Activated T-helper 17 cell treated with anti-CD3 and anti-CD28 coated beads, Interleukin-2, amount 50 U/mL, for 72 hours (primary cell): ENCODE results near the gene PRICKLE1. TPM values are rescaled to one million over a fixed set of nuclear protein-coding genes. Genes with fewer than 3 reads are reported as not detected.
A peak's percentile ranks its signal among the peaks of the same experiment; 100 is the strongest.

Source experiments
- ATAC-seq: fragments of 150-1000 bp; cut with Tn5 transposase; replicated peaks from 2 replicates; pipeline ENCODE4 v1.10.0; 2021; ENCODE audit warnings: mild to moderate bottlenecking, moderate library complexity
- H3K27ac Mint-ChIP-seq: one replicate; pipeline ENCODE4 v1.8.0; 2022; ENCODE audit warnings: mixed read lengths
- H3K27me3 Mint-ChIP-seq: one replicate; pipeline ENCODE4 v1.8.0; 2022; ENCODE audit warnings: mixed read lengths
- H3K36me3 Mint-ChIP-seq: one replicate; pipeline ENCODE4 v1.8.0; 2022; ENCODE audit warnings: low read depth, mild to moderate bottlenecking, mixed read lengths
- H3K4me1 Mint-ChIP-seq: one replicate; pipeline ENCODE4 v1.8.0; 2022; ENCODE audit warnings: mixed read lengths
- H3K4me3 Mint-ChIP-seq: one replicate; pipeline ENCODE4 v1.8.0; 2022; ENCODE audit warnings: mild to moderate bottlenecking, mixed read lengths
- H3K9me3 Mint-ChIP-seq: one replicate; pipeline ENCODE4 v1.8.0; 2022; ENCODE audit warnings: mixed read lengths
- total RNA-seq, 2 donors: library from RNA; stranded (reverse); gene quantifications; one replicate each; pipeline ENCODE4 v1.2.3, GENCODE V29; 2022

The PRICKLE1 gene
- total RNA-seq, 2 donors from 2014 or later = not detected

- Mint-ChIP-seq H3K27me3 (peaks cover 14% of the 10 kb centered on the region), H3K27ac (no peak overlapping the region), H3K4me1 (no peaks in the 10 kb centered on the region), H3K36me3 (no peaks in the 10 kb centered on the region), H3K9me3 (peaks cover 6% of the 10 kb centered on the region), H3K4me3 (no peak overlapping the region)
- ATAC-seq = no peak
These were observed 18.1 kb upstream of the PRICKLE1 start for GRCh38 chr12:42607584-42608058.

DNA sequence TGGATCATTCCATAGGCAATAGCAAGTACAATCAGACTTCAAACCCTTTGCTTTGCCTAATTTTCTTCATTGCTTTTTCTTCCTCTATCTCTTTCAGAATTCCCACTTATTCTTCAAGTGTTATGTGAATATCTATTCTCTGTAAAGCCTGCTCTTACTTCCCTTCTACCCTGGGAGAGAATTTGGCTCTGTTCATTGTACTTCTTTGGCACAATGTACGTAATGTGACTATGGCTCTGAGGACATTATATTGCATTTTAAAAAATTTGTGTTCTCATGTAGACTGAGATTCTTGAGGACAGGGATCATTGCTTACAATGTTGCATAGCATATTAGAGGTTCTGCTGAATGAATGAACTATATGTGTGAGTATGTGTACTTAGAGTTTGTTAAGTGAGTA is 16.9 kb upstream of the PRICKLE1 start:
- no peak for ATAC-seq
- Mint-ChIP-seq H3K36me3 (no peaks in the 10 kb centered on the region), H3K4me1 (no peaks in the 10 kb centered on the region), H3K27ac (no peak overlapping the region), H3K4me3 (no peak overlapping the region), H3K27me3 (peaks cover 10% of the 10 kb centered on the region), H3K9me3 (peaks cover 2% of the 10 kb centered on the region)

DNA sequence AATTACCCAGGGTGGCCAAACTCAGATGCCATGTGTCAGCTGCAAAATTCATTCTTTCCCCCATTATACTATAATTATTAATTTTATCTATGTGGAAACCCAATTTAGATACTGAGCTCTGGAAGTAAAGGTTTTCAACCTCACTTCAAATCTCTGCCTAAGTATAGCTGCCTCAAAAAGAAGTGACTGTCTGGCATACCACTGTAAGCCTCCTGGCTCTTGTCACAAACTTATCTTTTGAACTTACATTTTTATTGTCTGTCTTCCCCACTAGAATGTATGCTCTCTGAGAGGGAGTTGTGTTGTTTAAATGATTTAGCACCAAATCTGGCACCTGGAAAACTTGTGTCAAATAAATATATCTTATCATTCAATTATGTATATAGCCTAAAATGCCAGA is 16.1 kb upstream of the PRICKLE1 start:
- no peaks in the 10 kb centered on the region for H3K4me1 Mint-ChIP-seq

GRCh38 chr12:42603246-42603990 is 13.9 kb upstream of the PRICKLE1 start:
- Mint-ChIP-seq H3K27ac (no peak overlapping the region), H3K27me3 (peaks cover 17% of the 10 kb centered on the region), H3K9me3 (no peaks in the 10 kb centered on the region), H3K4me1 (no peaks in the 10 kb centered on the region), H3K36me3 (no peaks in the 10 kb centered on the region), H3K4me3 (no peak overlapping the region)
- no peak for ATAC-seq

More for the DNA sequence above, 16.1 kb upstream of the PRICKLE1 start:
- Mint-ChIP-seq H3K27ac (no peak overlapping the region), H3K9me3 (no peaks in the 10 kb centered on the region), H3K4me3 (no peak overlapping the region), H3K36me3 (no peaks in the 10 kb centered on the region), H3K27me3 (peaks cover 9% of the 10 kb centered on the region)
- ATAC-seq = no peak

DNA sequence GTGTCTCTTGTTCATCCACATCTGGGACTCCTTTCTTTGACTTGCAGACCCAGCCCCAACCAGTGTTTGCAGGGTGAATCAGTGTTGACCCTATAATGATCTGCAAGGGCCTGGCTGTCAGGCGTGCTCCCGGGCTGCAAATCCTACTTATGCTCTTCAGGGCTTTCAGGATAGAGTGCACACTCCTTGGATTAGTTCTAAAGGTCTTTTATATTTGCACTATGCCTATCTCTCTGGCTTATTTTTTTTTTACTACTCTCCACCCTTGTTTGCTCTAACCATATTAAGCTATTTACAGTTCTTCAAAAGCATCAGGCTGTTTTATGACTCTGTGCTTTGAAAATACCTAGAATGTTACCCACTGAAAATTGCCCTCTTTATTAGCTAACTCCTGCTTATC is 4.3 kb upstream of the PRICKLE1 start:
- H3K9me3 Mint-ChIP-seq = no peaks in the 10 kb centered on the region
- H3K4me3 Mint-ChIP-seq = no peak overlapping the region
- H3K27ac Mint-ChIP-seq = no peak overlapping the region
- no peaks in the 10 kb centered on the region for H3K36me3 Mint-ChIP-seq
- no peak for ATAC-seq
- peaks cover 7% of the 10 kb centered on the region for H3K4me1 Mint-ChIP-seq
- H3K27me3 Mint-ChIP-seq = peaks cover 47% of the 10 kb centered on the region

DNA sequence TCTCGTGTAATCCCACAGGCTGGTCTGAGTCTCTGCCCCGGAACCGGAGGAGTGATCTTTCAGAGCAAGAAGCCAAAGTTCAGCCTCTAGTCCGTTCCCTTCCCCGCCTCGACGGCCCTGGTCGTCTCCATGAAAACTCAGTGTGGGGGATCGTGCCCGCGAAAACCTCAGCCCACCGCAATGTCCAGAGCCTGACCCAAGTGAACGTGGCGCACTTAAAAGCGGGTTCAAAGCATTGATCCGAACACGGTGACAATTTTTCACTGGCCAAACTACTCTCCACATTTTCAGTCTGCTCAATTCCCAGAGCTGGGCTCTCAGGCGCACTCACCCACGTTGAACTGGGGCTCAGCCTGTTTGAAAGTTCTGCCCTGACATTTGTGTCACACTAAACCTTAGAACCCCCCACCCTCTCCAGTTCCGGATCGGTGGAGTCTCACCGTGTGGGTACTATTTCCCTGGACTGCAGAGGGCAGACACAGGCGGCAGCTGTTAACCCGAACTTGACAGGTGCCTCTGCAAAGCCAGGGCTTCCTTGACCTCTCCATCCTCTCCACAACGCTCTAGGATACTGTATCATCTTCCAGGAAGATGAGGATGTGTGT is 886 bp upstream of the PRICKLE1 start:
- Mint-ChIP-seq H3K36me3 (no peaks in the 10 kb centered on the region), H3K9me3 (no peaks in the 10 kb centered on the region), H3K4me3 (peak overlapping the region; percentile 59), H3K4me1 (peaks cover 11% of the 10 kb centered on the region), H3K27ac (no peak overlapping the region), H3K27me3 (peaks cover 56% of the 10 kb centered on the region)
- ATAC-seq = no peak

DNA sequence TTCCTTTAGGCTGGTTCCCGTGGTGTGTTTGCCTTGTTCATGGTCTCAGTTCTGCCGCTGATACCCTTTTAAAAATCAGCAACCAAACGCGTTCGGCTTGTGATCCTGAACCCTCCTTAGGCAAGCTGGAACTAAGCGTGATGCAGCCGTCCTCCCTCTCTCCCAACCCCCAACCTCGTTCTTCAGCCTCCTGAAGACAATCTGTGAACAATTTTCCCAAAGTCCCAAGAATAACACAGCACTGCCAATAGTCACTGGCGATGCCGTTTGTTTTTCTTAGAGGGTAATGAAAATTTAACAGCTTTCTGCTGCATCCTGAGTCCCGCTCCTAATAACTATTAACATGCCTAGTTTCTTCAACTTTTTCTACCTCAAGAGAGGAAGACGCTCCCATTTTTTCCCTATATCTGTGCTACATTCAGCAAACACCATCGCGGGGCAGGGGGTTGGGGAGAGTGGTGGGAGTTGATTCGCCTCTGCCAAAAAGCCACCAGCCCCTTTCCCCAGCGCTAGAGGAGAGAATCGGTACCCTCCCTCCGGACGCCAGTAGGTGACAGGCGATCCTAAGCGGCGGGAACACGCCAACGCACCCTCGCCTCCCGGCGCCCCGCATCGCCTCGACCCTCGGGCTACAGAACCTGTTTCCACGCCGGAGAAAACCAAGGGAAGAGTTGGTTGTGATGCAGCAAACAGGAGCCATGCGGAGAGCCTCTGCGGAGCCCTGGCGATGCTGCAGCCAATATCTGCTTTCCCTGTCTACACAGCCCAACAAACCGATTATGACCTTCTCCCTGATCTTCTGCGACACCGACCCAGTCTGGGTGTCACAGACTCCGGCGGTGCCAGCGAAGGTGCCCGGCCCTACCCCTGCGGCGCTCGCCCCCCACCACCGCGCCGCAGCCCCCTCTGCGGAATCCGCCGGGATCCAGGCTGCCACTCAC is 752 bp downstream of the PRICKLE1 start:
- Mint-ChIP-seq H3K4me3 (peak overlapping the region; percentile 58), H3K36me3 (no peaks in the 10 kb centered on the region), H3K9me3 (no peaks in the 10 kb centered on the region), H3K4me1 (peaks cover 11% of the 10 kb centered on the region), H3K27ac (no peak overlapping the region), H3K27me3 (peaks cover 47% of the 10 kb centered on the region)
- ATAC-seq = no peak

DNA sequence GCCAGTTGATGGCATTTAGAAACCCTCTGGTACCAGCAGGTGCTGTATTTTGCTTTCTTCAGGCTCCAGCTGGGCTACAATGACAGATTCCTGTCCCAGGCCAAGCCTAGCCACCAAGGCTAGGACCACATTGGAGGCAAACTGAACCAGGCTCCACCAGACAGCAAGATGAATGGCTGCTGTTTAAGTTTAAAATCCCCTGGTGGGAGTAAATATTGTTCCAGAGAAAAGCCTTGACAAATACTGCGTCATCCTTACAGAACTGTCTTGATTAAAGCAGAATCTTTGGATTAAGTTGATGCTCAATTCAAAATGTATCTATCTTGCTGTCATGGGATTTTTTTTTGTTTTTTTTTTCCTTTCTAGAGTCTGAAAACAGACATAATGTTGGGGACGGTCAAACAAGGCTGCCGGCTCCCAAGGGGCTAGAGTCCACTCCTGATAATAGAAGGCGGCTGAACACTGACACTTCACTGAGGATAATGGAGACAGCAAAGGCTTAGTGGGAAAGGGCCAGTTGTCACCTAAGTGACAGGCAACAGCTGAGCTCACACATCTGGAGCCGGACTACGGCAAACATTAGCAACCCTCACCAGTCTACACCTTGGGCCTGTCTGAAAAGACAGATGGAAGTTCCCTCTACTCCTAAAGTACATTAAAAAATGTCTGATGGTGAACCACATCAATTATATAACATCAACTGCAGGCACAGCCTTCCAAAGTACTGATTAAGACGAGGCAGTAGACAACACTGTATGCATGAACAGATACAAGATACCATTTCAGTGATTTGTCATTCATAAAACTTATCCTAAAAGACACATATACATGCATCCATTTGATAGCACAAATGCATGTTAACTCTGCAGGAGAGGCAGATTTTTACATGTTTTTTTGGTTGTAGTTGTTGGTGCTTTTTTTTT is 1.7 kb downstream of the PRICKLE1 start:
- H3K4me1 Mint-ChIP-seq = peaks cover 11% of the 10 kb centered on the region
- H3K9me3 Mint-ChIP-seq = no peaks in the 10 kb centered on the region
- H3K36me3 Mint-ChIP-seq = no peaks in the 10 kb centered on the region
- ATAC-seq = no peak
- H3K27ac Mint-ChIP-seq = no peak overlapping the region
- H3K4me3 Mint-ChIP-seq = peak overlapping the region; percentile 58
- H3K27me3 Mint-ChIP-seq = peaks cover 45% of the 10 kb centered on the region

GRCh38 chr12:42586268-42586667 is 3.3 kb downstream of the PRICKLE1 start:
- Mint-ChIP-seq H3K36me3 (no peaks in the 10 kb centered on the region), H3K4me1 (peaks cover 11% of the 10 kb centered on the region), H3K27me3 (peaks cover 45% of the 10 kb centered on the region), H3K27ac (no peak overlapping the region), H3K9me3 (no peaks in the 10 kb centered on the region), H3K4me3 (no peak overlapping the region)
- no peak for ATAC-seq

- H3K4me3 Mint-ChIP-seq = no peak overlapping the region
- no peak overlapping the region for H3K27ac Mint-ChIP-seq
- H3K9me3 Mint-ChIP-seq = no peaks in the 10 kb centered on the region
- H3K36me3 Mint-ChIP-seq = no peaks in the 10 kb centered on the region
- ATAC-seq = no peak
- peaks cover 11% of the 10 kb centered on the region for H3K4me1 Mint-ChIP-seq
- H3K27me3 Mint-ChIP-seq = peaks cover 43% of the 10 kb centered on the region
These were observed 3.7 kb downstream of the PRICKLE1 start for GRCh38 chr12:42585841-42586216.

- Mint-ChIP-seq H3K27me3 (peaks cover 41% of the 10 kb centered on the region), H3K27ac (no peak overlapping the region), H3K36me3 (no peaks in the 10 kb centered on the region), H3K9me3 (no peaks in the 10 kb centered on the region), H3K4me1 (peaks cover 8% of the 10 kb centered on the region), H3K4me3 (no peak overlapping the region)
- no peak for ATAC-seq
These were observed 4.2 kb downstream of the PRICKLE1 start for GRCh38 chr12:42585154-42585840.

GRCh38 chr12:42584651-42585111 is 4.9 kb downstream of the PRICKLE1 start:
- Mint-ChIP-seq H3K4me3 (no peak overlapping the region), H3K27ac (no peak overlapping the region), H3K9me3 (no peaks in the 10 kb centered on the region), H3K4me1 (peaks cover 6% of the 10 kb centered on the region), H3K27me3 (peaks cover 39% of the 10 kb centered on the region), H3K36me3 (no peaks in the 10 kb centered on the region)
- ATAC-seq = no peak

GRCh38 chr12:42583016-42583415 is 6.5 kb downstream of the PRICKLE1 start:
- no peaks in the 10 kb centered on the region for H3K36me3 Mint-ChIP-seq
- no peak overlapping the region for H3K27ac Mint-ChIP-seq
- ATAC-seq = no peak
- no peaks in the 10 kb centered on the region for H3K9me3 Mint-ChIP-seq
- no peak overlapping the region for H3K4me3 Mint-ChIP-seq
- peaks cover 31% of the 10 kb centered on the region for H3K27me3 Mint-ChIP-seq
- H3K4me1 Mint-ChIP-seq = no peaks in the 10 kb centered on the region
